ENCODE data around the gene IGDCC3.

GRCh38 chr15:65289261-65289854, 88.4 kb downstream of the IGDCC3 start:
- TF ChIP-seq CTCF (conservative IDR thresholded peaks at IDR 0.05; ENCODE audit: low read depth, low read length) (no peak), EZH2 (IDR thresholded peaks at IDR 0.05; ENCODE audit: borderline replicate concordance, low read depth, low read length, poor library complexity, severe bottlenecking) (no peak)

Measured in A673 (cell line).